Neuronal stem cell (in vitro differentiated cells): ENCODE data around the gene ALOX12B.
"Not testable (repeated sequence)": the region's sequence is repeated elsewhere in the genome, so short reads cannot be mapped to it uniquely, and the experiment has no call there.

Source experiments
- DNase-seq: peaks from one replicate; pipeline ENCODE4 v3.0.0-alpha.2; 2013; ENCODE audit warnings: low spot score
- H2AFZ ChIP-seq: one replicate; pipeline ENCODE4 v1.6.1; 2013; ENCODE audit warnings: mild to moderate bottlenecking, low read length, inconsistent platforms
- H2AK5ac ChIP-seq: 2 replicates; pipeline ENCODE4 v1.6.1; 2013; ENCODE audit warnings: low read depth, mild to moderate bottlenecking, inconsistent platforms, low read length, moderate library complexity, mixed read lengths
- H2BK120ac ChIP-seq: 2 replicates; pipeline ENCODE4 v1.6.1; 2013; ENCODE audit warnings: low read depth, mild to moderate bottlenecking, inconsistent platforms, low read length, moderate library complexity, mixed read lengths
- H2BK12ac ChIP-seq: one replicate; pipeline ENCODE4 v1.6.1; 2013; ENCODE audit warnings: low read length, inconsistent platforms
- H2BK15ac ChIP-seq: 2 replicates; pipeline ENCODE4 v1.6.1; 2013; ENCODE audit warnings: mild to moderate bottlenecking, low read length, inconsistent platforms, mixed read lengths
- H2BK5ac ChIP-seq: one replicate; pipeline ENCODE4 v1.6.1; 2013; ENCODE audit warnings: inconsistent platforms, mild to moderate bottlenecking, low read length, moderate library complexity
- H3K14ac ChIP-seq: one replicate; pipeline ENCODE4 v1.6.1; 2013; ENCODE audit warnings: low read length, inconsistent platforms
- H3K18ac ChIP-seq: 2 replicates; pipeline ENCODE4 v1.6.1; 2013; ENCODE audit warnings: low read length, inconsistent platforms
- H3K23ac ChIP-seq: 2 replicates; pipeline ENCODE4 v1.6.1; 2013; ENCODE audit warnings: low read depth, mild to moderate bottlenecking, mixed read lengths, low read length, inconsistent platforms; ENCODE audit not compliant: poor library complexity
- H3K27ac ChIP-seq: replicated peaks from 3 replicates; pipeline ENCODE4 v1.5.1; 2013; ENCODE audit warnings: low read length, inconsistent platforms
- H3K27me3 ChIP-seq, 3 experiments: 2 replicates each; pipeline ENCODE4 v1.6.1; 2013; ENCODE audit warnings: low read length in 3 of 3, mild to moderate bottlenecking in 2 of 3, inconsistent platforms in 1 of 3, low read depth in 1 of 3, mixed read lengths in 1 of 3, moderate library complexity in 1 of 3; ENCODE audit not compliant: control insufficient read depth in 3 of 3, insufficient read depth in 3 of 3
- H3K36me3 ChIP-seq, 2 donors: replicated peaks in 1 of 2; 2 replicates each; pipeline ENCODE4 v1.6.1; 2013; ENCODE audit warnings: low read length in 2 of 2; ENCODE audit not compliant: control insufficient read depth in 2 of 2, insufficient read depth in 2 of 2
- H3K4ac ChIP-seq: 2 replicates; pipeline ENCODE4 v1.6.1; 2013; ENCODE audit warnings: inconsistent platforms, mild to moderate bottlenecking, low read length, moderate library complexity
- H3K4me1 ChIP-seq, 2 donors: 1 replicate in 1 of 2; 2 replicates in 1 of 2; pipeline ENCODE4 v1.6.1; 2013; ENCODE audit warnings: low read length in 2 of 2, low read depth in 1 of 2; ENCODE audit not compliant: control insufficient read depth in 2 of 2, insufficient read depth in 1 of 2
- H3K4me2 ChIP-seq: one replicate; pipeline ENCODE4 v1.6.1; 2013; ENCODE audit warnings: mild to moderate bottlenecking, low read length, inconsistent platforms; ENCODE audit not compliant: insufficient read depth, poor library complexity, severe bottlenecking
- H3K4me3 ChIP-seq, 2 donors: 2 replicates each; pipeline ENCODE4 v1.5.1; 2013; ENCODE audit warnings: low read length in 2 of 2, mild to moderate bottlenecking in 2 of 2, inconsistent platforms in 1 of 2, moderate library complexity in 1 of 2
- H3K79me1 ChIP-seq: one replicate; pipeline ENCODE4 v1.6.1; 2013; ENCODE audit warnings: low read depth, mild to moderate bottlenecking, inconsistent platforms, low read length, moderate library complexity
- H3K9ac ChIP-seq: one replicate; pipeline ENCODE4 v1.6.1; 2013; ENCODE audit warnings: mild to moderate bottlenecking, low read depth, low read length, inconsistent platforms; ENCODE audit not compliant: poor library complexity
- H3K9me3 ChIP-seq, 2 donors: replicated peaks in 1 of 2; 2 replicates each; pipeline versions ENCODE3 to v1.6.1; 2013; ENCODE audit warnings: low read length in 2 of 2, mild to moderate bottlenecking in 2 of 2, inconsistent platforms in 1 of 2, low read depth in 1 of 2, mixed read lengths in 1 of 2, moderate library complexity in 1 of 2; ENCODE audit not compliant: control insufficient read depth in 2 of 2, insufficient read depth in 1 of 2
- H4K8ac ChIP-seq: one replicate; pipeline ENCODE4 v1.6.1; 2013; ENCODE audit warnings: low read depth, mild to moderate bottlenecking, inconsistent platforms, low read length, moderate library complexity
- H4K91ac ChIP-seq: one replicate; pipeline ENCODE4 v1.6.1; 2013; ENCODE audit warnings: low read length, low read depth, mild to moderate bottlenecking, inconsistent platforms; ENCODE audit not compliant: poor library complexity
- WGBS, 2 donors: extraction: QIAGEN DNeasy Blood & Tissue Kit; methylation state at CpG; one replicate each; pipeline ENCODE4 v1.1.7; 2013; ENCODE audit warnings: missing lambda C conversion rate in 2 of 2, mixed read lengths in 1 of 2; ENCODE audit not compliant: insufficient read length in 2 of 2, insufficient replicate concordance in 1 of 2; ENCODE audit errors: extremely low coverage in 2 of 2; 5-methylcytosine and 5-hydroxymethylcytosine counted together

ALOX12B gene

DNA sequence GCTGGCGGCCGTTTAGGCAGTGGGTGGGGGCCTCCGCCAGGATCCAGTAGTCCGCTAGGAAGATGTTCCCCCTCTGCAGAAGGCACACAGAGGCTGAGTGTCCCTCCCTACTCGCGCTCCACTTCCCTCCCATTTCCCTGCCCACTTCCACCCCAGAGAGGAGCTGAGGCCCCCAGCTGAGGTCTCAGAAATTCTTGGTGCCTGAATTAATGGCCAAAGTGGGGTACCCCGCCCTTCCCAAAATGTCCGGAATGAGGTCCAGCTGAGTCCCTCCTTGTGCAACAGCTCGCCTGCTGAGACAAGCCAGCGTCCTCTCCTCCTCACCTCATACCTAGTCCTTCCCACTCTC is 22.9 kb upstream of the ALOX12B start:
- H3K9me3 ChIP-seq: peaks cover 0 to 2% of the 10 kb centered on the region in 2 donors
- H3K4me3 ChIP-seq: no peak overlapping the region
- no peaks in the 10 kb centered on the region for H3K79me1 ChIP-seq
- no peak overlapping the region for H2BK5ac ChIP-seq
- no CpG with 5 or more reads among the region's 10 CpGs for WGBS, 2 donors
- no peak overlapping the region for H3K14ac ChIP-seq
- H3K27me3 ChIP-seq: peaks cover 0 to 76% (median 48%) of the 10 kb centered on the region in 3 experiments
- H2BK15ac ChIP-seq: no peak overlapping the region
- H3K36me3 ChIP-seq: no peaks in the 10 kb centered on the region
- no peak overlapping the region for H3K4ac ChIP-seq
- no peak overlapping the region for H3K9ac ChIP-seq
- peak overlapping the region; percentile 68 for H3K23ac ChIP-seq
- H2AFZ ChIP-seq: no peak overlapping the region
- peaks cover 0 to 6% of the 10 kb centered on the region in 2 donors for H3K4me1 ChIP-seq
- no peak overlapping the region for H2BK12ac ChIP-seq
- no peak for DNase-seq
- no peak overlapping the region for H2AK5ac ChIP-seq
- no peak overlapping the region for H3K18ac ChIP-seq
- H4K8ac ChIP-seq: no peak overlapping the region
- H3K27ac ChIP-seq: no peak overlapping the region
- no peak overlapping the region for H4K91ac ChIP-seq
- no peak overlapping the region for H2BK120ac ChIP-seq
- peak overlapping the region; percentile 98 for H3K4me2 ChIP-seq

DNA sequence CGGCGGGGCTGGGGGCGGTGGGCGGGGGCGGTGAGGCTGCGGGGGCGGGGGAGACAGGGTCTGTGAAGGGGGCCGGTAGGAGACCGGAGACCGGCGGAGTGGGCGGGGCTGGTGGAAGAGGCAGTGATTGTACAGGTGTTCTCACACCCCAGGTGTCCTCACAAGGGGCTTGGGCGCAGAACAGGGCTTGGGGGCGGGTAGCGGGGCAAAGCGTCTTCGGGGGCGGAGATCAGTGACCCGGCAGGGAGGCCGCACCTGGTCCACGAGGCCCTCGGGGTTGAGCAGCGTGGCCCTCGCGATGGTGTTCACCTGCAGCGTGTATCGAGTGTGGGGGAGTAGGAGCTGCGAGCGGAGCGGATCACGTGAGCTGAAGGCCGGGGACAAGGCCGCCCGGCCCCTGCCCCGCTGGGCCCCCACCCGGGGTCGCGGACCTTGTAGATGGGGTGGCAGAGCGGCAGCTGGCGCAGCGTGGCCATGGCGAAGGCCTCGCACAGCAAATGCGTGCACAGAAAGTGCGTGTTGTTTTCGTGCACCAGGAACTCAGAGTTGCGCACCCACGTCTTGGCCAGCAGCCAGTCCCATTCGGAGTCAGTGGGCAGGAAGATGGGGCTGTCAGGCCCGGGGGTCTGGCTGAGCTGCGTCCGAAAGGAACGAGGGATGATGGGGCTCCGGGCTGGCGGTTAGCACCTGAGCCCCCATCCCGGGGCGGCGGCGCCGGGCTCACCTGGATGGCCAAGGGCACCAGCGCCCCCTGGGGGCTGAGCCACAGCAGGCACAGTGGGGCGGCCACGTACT is 22.3 kb upstream of the ALOX12B start:
- H2BK12ac ChIP-seq: no peak overlapping the region
- peaks cover 0 to 2% of the 10 kb centered on the region in 2 donors for H3K9me3 ChIP-seq
- peak; percentile 44 for DNase-seq
- H2BK15ac ChIP-seq: no peak overlapping the region
- H2AK5ac ChIP-seq: no peak overlapping the region
- peaks cover 0 to 76% (median 43%) of the 10 kb centered on the region in 3 experiments for H3K27me3 ChIP-seq
- peak overlapping the region; percentile 68 for H3K23ac ChIP-seq
- no peaks in the 10 kb centered on the region for H3K79me1 ChIP-seq
- H3K4me1 ChIP-seq: peaks cover 0 to 6% of the 10 kb centered on the region in 2 donors
- no peak overlapping the region for H3K9ac ChIP-seq
- no peak overlapping the region for H3K27ac ChIP-seq
- peak overlapping the region; percentile 98 for H3K4me2 ChIP-seq
- no peak overlapping the region for H2BK120ac ChIP-seq
- no peak overlapping the region for H3K14ac ChIP-seq
- WGBS, 2 donors: no CpG with 5 or more reads among the region's 63 CpGs
- no peak overlapping the region for H3K4ac ChIP-seq
- H3K36me3 ChIP-seq: no peaks in the 10 kb centered on the region
- no peak overlapping the region for H4K8ac ChIP-seq
- no peak overlapping the region for H4K91ac ChIP-seq
- H3K18ac ChIP-seq: peak overlapping the region; percentile 31
- peak overlapping the region in 1 of 2 donors; percentile 70 for H3K4me3 ChIP-seq
- no peak overlapping the region for H2BK5ac ChIP-seq
- H2AFZ ChIP-seq: no peak overlapping the region

DNA sequence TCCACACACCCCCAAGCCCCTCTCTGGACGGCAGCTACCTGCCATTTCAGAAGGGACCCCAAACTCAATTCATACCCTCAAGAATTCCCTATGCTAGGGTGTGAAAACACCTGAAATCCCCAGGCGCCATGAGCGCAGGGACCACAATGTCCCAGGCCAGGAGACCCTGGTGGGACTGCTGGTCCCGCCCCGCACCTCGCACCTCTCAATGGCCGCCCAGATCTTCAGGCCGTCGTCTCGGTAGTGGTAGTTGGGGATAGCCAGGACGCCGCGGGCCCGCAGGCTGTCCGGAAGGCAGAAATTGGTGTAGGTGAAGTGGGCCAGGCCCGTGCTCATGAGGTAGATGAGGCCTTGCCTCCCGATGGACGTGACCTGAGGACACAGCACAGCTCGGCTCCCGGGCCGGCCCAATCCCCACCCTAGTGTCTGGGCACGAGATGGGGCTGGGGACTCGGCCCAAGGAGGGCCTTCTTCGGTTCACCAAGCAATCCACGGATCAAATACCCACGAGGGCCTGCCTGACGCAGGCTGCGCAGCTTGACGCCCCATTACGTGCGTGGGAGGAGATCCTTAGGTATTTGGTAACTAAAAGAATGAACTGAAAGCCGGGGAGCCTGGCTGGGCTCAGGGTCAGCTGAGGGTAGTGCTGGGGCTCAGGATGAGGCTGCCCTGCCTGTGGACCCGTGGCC is 21.6 kb upstream of the ALOX12B start:
- Histone ChIP-seq H3K23ac (peak overlapping the region; percentile 50), H3K18ac (peak overlapping the region; percentile 62), H3K9ac (no peak overlapping the region), H3K4me2 (no peak overlapping the region), H2BK12ac (no peak overlapping the region), H2BK5ac (no peak overlapping the region), H3K27ac (no peak overlapping the region), H2BK120ac (peak overlapping the region; percentile 67), H3K4me3 (no peak overlapping the region), H3K4me1 (peaks cover 0 to 6% of the 10 kb centered on the region in 2 donors), H3K4ac (no peak overlapping the region), H2AFZ (no peak overlapping the region), H4K8ac (no peak overlapping the region), H3K79me1 (no peaks in the 10 kb centered on the region), H3K36me3 (no peaks in the 10 kb centered on the region), H2BK15ac (peak overlapping the region; percentile 44), H4K91ac (no peak overlapping the region), H3K14ac (peak overlapping the region; percentile 92), H3K9me3 (peaks cover 0 to 2% of the 10 kb centered on the region in 2 donors), H2AK5ac (peak overlapping the region; percentile 73), H3K27me3 (peaks cover 0 to 72% (median 40%) of the 10 kb centered on the region in 3 experiments)
- no CpG with 5 or more reads among the region's 33 CpGs for WGBS, 2 donors
- no peak for DNase-seq

DNA sequence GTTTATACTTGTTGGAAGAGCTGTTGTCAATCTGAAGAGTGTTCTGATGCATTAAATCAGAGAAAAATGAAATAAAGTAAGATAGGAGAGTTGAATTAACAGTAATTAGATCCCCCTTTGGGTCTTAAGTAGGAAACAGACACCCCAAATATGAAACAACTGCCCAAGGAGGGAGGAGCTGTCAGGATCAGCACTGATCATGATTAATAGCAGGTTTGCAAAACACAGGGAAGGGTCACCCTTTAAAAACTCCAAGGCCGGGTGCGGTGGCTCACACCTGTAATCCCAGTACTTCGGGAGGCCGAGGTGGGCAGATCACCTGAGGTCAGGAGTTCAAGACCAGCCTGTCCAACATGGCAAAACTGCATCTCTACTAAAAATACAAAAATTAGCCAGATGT is 19.5 kb upstream of the ALOX12B start:
- H3K9ac ChIP-seq, H3K79me1 ChIP-seq, H3K9me3 ChIP-seq, H2AK5ac ChIP-seq, H3K4me2 ChIP-seq, H4K91ac ChIP-seq, H3K36me3 ChIP-seq, H3K4me1 ChIP-seq, H4K8ac ChIP-seq, H2AFZ ChIP-seq, H3K4ac ChIP-seq, H3K23ac ChIP-seq, DNase-seq, H3K27ac ChIP-seq, H2BK12ac ChIP-seq, H3K4me3 ChIP-seq, H2BK15ac ChIP-seq, H2BK120ac ChIP-seq, H2BK5ac ChIP-seq, H3K14ac ChIP-seq, H3K18ac ChIP-seq: not testable (repeated sequence)
- no CpG with 5 or more reads among the region's 4 CpGs for WGBS, 2 donors
- H3K27me3 ChIP-seq: peaks cover 0 to 71% (median 36%) of the 10 kb centered on the region in 3 experiments
